ENCODE results near the gene ASIC4.

- TF ChIP-seq YY1 (IDR thresholded peaks at IDR 0.05; ENCODE audit: low read depth): no peak
- TF ChIP-seq CREB1 (IDR thresholded peaks at IDR 0.05; ENCODE audit: low read depth): no peak
- no peak for TF ChIP-seq EP300 (IDR thresholded peaks at IDR 0.05; ENCODE audit: borderline replicate concordance)
- TF ChIP-seq, protein P1, sequence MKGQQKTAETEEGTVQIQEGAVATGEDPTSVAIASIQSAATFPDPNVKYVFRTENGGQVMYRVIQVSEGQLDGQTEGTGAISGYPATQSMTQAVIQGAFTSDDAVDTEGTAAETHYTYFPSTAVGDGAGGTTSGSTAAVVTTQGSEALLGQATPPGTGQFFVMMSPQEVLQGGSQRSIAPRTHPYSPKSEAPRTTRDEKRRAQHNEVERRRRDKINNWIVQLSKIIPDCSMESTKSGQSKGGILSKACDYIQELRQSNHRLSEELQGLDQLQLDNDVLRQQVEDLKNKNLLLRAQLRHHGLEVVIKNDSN (IDR thresholded peaks at IDR 0.05): no peak
These were observed 25.0 kb upstream of the ASIC4 start for GRCh38 chr2:219489315-219489714.
